Stimulated activated CD8-positive, alpha-beta memory T cell treated with anti-CD3 and anti-CD28 coated beads, Interleukin-4, amount 100 ng/mL, for 24 hours (primary cell): ENCODE measurements around the gene JAM2.

Experiments used
- DNase-seq: peaks from one replicate; pipeline ENCODE4 v3.0.0-alpha.2; 2020; ENCODE audit warnings: low read depth

Gene JAM2

GRCh38 chr21:25717491-25718147 is 78.6 kb downstream of the JAM2 start:
- no peak for DNase-seq

- no peak for DNase-seq
Observed at GRCh38 chr21:25721987-25722386, 82.9 kb downstream of the JAM2 start.

GRCh38 chr21:25722631-25723030 is 83.6 kb downstream of the JAM2 start:
- no peak for DNase-seq

DNA sequence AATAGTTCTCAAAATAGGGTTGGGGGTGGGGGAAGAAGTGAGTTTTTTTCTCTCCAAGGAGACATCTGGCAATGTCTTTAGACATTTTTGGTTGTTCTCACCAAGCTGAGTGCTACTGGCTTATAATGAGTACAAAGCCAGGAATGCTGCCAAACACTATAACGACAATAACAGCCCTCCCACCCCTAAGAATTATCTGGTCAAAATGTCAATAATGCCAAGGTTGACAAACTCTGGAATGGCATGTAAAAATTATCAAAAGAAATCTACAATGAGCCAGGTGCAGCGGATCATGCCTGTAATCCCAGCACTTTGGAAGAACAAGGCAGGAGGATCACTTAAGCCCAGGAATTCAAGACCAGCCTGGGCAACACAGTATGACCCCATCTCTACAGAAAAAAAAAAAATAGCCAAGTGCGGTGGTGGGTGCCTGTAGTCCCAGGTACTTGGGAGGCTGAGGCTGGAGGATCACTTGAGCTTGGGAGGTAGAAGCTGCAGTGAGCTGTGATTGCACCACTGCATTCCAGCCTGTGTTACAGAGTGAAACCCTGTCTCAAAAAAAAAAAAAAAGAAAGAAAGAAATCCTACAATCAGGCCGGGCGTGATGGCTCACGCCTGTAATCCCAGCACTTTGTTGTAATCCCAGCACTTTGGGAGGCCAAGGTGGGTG is 93.2 kb downstream of the JAM2 start:
- no peak for DNase-seq

- peak; percentile 22 for DNase-seq
Observed at GRCh38 chr21:25733859-25734653, 95.0 kb downstream of the JAM2 start.

GRCh38 chr21:25734654-25734903 is 95.5 kb downstream of the JAM2 start:
- no peak for DNase-seq

- peak; percentile 96 for DNase-seq
Observed at GRCh38 chr21:25734904-25735645, 96.0 kb downstream of the JAM2 start, which contains the start of the genes ATP5PF and GABPA. Gene ATP5PF (minus strand): TSS chr21:25734904. CDS start chr21:25729794, 5,110 bp downstream. Gene GABPA (plus strand): TSS chr21:25734972. CDS start chr21:25741599, 6,627 bp downstream.

GRCh38 chr21:25735646-25736597 is 96.9 kb downstream of the JAM2 start:
- DNase-seq: peak; percentile 72

DNA sequence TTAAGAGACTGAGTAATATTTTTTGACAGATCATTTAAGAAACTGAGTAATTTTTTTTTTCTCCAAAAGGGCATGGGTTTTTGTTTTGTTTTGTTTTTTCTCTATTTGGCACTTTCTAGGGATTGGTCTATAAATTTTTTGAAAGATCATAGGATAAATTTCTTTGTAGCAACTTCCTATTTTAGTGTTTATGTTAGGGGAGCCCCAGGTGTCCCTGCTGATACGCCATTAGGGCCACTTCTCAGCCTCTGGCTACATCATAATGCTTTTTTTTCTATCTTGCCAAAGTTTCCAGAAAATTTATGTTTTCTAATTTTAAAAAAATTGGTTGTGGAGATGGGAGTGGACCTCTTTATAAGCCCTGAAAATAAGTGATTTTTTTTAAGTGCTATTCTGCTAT is 98.4 kb downstream of the JAM2 start:
- DNase-seq: no peak

GRCh38 chr21:25742900-25743299 is 103.8 kb downstream of the JAM2 start:
- no peak for DNase-seq

- no peak for DNase-seq
Observed at GRCh38 chr21:25744854-25745253, 105.8 kb downstream of the JAM2 start.

- DNase-seq: no peak
Observed at GRCh38 chr21:25750085-25750484, 111.0 kb downstream of the JAM2 start.

GRCh38 chr21:25752416-25752815 is 113.4 kb downstream of the JAM2 start:
- no peak for DNase-seq

DNA sequence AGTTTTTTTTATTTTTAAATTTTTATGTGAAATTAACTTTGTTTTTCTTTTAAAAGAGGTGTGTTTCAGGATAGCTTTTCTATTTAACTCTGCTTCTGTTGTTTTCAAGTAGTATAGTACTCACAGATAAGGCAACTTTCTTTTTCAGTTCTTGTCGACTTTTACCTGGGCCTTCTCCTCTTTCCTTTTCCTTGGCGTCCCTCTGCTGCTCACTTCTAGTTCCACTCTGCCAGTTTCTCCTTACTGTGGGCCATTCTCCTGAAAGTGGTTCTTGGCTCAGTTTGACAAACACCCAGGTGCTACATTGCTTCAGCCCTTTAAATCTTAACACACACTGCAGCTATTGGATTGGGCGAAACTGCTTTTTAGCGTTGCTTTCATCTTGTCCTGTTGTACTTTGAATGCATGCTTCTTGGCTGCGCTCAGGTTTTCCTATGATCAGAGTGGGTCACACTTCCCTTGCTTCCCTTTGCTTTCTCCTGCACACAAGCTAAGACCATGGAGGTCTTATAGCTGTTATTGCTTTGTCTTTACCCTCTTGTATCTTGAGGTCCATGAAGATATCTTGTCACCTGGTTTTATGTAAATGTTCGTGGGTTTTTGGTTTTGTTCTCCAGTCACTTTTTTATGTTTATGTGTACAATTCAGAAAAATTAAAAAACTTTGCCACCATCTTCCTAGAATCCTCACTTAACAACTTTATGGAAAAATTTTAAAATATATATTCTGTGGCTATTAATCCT is 117.3 kb downstream of the JAM2 start:
- DNase-seq: no peak

GRCh38 chr21:25757531-25757930 is 118.5 kb downstream of the JAM2 start:
- DNase-seq: no peak

DNA sequence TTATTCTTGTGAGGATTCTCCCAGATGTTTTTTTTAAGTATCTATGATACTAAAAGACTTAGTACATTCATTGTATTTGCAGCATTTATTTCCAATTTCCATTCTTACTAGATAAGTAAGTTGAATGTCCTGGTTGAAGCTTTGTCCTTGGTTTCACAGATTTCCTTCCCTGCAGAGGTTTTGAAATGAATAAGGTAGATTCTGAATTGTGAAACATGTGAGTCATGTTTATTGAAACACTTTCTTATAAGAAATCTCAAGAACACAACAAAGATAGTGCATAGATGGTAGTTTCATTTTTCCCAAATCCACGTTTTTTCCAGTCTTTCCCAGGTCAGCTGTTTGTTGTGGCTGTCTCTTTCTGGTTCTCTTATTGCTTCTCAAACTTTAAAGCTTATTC is 120.5 kb downstream of the JAM2 start:
- no peak for DNase-seq

GRCh38 chr21:25760061-25760460 is 121.0 kb downstream of the JAM2 start:
- DNase-seq: no peak

GRCh38 chr21:25760677-25761076 is 121.6 kb downstream of the JAM2 start:
- no peak for DNase-seq

GRCh38 chr21:25764065-25764464 is 125.0 kb downstream of the JAM2 start:
- DNase-seq: no peak
